HG03159 (cell line): ENCODE measurements around the gene SLAMF1.
"Not testable (repeated sequence)": the region's sequence is repeated elsewhere in the genome, so short reads cannot be mapped to it uniquely, and the experiment has no call there.

ENCODE experiments used
- ATAC-seq: cut with Tn5 transposase; IDR thresholded peaks from one replicate; pipeline ENCODE4 v1.9.1; 2021; ENCODE audit warnings: mild to moderate bottlenecking, moderate library complexity; ENCODE audit not compliant: unreplicated experiment

The SLAMF1 gene

GRCh38 chr1:160646711-160647328 is at the start of gene SLAMF1:
Gene SLAMF1 (minus strand): TSS chr1:160647044. CDS start chr1:160646945, 99 bp downstream.
- peak; percentile 42 for ATAC-seq

- ATAC-seq = not testable (repeated sequence)
Observed at GRCh38 chr1:160692390-160692789, 45.5 kb upstream of the SLAMF1 start.

- ATAC-seq = no peak
Observed at GRCh38 chr1:160685266-160685665, 38.4 kb upstream of the SLAMF1 start.

DNA sequence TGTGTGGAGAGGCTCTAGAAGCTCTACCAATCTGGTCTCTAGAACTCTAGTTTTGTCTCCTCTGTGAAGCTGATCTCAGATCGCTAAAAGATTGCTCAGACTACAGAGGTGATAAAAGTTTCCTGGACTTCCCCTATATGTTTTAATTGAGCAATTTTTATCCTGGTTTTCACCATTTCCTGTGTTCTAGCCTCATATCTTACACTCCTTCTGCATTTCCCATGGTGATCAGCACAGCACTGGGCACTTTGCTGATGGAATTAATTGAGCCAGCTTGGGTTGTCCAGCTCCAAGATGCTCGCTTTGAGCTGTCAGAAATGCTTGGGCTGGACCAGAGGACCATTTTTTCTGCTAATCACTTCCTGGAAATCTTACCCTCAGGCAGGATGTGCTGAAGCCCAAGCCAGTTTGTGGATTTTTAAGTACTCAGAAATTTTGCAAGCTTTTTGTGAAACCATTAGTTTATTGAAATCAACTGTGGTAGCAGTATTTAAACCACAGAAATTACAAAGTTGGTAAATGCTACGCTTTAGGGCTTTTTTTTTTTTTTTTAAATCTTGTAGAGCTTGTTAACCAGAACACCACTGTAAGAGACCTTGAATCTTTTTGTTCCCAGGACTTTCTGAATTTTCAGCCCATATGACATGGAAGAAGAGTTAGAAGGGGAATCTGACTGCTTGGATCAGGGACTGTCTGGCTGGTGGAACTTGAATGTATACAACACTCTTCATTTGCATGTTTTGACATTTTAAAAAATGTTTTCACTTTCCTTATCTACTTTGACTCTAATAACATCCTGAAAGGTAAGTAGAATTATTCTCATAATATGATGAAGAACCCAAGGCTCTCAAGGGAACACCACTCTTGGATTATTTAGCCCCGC is 36.4 kb upstream of the SLAMF1 start:
- peak; percentile 42 for ATAC-seq

GRCh38 chr1:160681891-160682140 is 35.0 kb upstream of the SLAMF1 start:
- ATAC-seq = no peak

- peak; percentile 43 for ATAC-seq
Observed at GRCh38 chr1:160681066-160681890, 34.4 kb upstream of the SLAMF1 start.

DNA sequence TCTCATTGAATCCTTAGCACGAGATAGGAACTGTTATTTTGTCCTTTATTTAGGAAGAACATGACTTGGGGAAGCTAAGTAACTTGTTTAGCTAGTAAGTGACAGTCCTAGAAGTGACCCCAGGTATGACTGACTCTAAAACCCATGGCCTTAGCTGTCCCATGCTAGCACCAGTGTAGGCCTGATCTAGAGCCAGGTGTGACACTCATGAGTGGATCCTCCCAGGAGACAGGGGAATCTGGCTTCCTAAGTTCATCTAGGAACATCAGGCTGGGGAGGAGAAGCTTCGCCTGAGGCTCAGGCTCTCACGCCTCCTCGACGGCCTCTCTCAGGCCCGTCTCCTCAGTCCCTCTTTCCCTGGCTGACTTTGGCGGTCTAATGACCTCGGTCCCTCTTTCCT is 33.6 kb upstream of the SLAMF1 start:
- no peak for ATAC-seq

- ATAC-seq = no peak
Observed at GRCh38 chr1:160679893-160680292, 33.0 kb upstream of the SLAMF1 start.

- ATAC-seq = no peak
Observed at GRCh38 chr1:160676869-160677597, 30.2 kb upstream of the SLAMF1 start.

DNA sequence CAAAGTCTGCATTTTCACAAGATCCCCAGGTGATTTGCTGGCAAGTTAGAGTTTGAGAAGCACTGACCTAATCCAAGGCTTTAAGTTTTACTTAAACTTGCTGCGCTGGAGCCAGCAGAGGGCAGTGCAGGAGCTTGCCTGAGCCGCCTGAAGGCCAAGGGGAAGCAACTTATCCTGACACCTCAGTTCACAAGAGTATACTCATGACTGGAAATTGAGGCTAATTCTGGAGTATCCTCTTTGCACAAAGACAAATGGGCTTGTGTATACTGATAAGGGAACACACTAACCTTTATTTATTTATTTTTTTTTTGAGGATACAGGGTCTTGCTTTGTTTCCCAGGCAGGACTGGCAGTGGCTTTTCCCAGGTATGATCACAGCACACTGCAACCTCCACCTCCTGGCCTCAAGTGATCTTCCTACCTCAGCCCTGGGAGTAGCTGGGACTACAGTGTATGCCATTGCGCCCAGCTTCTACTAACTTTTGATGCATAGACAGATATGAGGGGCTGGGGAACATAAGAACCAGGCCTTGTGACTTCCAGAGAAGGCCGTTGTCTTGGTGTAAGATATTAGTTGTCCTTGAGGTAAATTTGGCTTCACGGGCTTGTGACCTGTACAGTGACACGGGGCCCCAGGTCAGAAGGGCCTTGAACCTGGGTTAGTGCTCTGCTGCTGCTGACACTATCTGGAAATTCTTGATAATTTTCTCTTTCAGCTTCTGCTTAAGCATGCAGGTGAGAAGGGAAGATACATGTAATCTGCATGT is 29.0 kb upstream of the SLAMF1 start:
- no peak for ATAC-seq

- no peak for ATAC-seq
Observed at GRCh38 chr1:160674415-160674814, 27.6 kb upstream of the SLAMF1 start.

- no peak for ATAC-seq
Observed at GRCh38 chr1:160672789-160673695, 26.2 kb upstream of the SLAMF1 start.

DNA sequence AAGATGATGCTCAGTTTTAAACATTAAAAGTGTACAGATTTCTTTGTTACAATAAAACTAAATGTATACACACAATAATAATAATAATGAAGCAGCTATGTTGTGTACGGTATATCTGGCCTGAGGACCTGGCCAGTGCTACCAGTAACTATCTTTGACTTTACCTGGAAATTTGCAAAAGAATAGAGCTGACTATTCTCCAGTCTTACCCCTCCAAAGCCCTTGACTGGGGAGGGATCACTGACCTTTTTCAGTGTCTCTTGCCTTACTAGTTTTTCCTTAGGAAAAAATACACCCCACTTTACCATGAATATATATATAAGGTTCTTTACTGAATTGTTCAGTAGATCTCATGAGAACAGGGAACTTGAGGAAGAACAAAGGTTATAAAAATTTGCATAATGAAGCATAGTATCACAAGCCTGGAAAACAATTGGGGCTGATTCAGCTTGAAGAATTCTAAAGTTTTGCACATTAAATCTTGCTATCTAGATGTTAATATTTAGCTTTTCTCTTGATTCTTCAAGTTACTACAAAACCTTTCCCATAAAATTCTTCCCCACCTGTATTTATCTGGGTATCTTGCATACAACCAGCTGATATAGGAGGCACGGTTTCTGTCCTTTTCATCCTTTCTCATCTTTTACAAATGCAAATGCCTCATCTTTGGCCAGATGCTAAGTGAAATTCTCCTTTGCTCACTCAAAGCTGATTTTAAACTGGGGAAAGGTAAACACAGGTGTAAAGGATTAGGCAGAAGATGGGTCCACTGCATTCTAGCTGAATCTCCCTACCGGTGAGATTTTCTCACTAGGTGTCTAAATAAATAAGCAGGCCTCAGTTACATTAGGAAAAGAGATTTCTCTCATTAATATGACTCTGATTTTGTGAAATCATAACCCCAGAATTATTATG is 25.0 kb upstream of the SLAMF1 start:
- ATAC-seq = no peak

DNA sequence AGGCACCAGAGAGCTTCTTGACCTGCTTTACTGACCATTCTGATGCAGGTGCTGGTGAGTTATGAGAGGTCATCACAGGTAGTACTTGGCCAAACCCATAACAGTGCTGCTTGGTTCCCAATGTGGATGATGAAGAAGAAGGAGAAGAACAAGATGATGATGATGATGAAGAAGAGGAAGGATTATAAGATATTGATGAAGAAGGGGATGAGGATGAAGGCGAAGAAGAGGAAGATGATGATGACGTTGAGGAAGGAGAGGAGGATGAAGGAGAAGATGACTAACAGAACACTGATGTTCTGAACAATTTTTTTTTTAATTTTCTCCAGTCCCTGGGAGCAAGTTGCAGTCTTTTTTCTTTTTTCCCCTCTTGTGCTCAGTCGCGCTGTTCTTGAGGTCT is 23.9 kb upstream of the SLAMF1 start:
- no peak for ATAC-seq

DNA sequence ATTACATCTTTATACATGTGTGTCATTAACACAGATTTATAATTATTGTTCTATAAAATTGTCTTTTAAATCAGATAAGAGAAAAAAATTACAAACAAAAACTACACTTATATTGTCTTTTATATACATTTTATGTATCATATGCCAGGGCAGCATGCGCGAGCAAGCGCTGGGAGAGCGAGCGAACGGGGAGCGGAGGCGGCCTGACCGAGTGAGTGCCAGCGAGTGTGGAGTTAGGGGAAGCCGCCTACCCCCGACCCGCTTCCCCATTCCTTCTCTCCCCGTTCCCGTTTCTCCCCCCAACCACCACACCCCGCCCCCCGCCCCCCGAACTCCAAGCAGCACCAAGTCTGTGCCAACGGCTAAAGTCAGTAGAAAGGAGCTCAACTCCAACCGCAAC is 23.0 kb upstream of the SLAMF1 start:
- no peak for ATAC-seq

GRCh38 chr1:160669276-160669675 is 22.4 kb upstream of the SLAMF1 start:
- no peak for ATAC-seq

GRCh38 chr1:160667896-160668295 is 21.1 kb upstream of the SLAMF1 start:
- no peak for ATAC-seq

GRCh38 chr1:160666079-160666442 is 19.2 kb upstream of the SLAMF1 start:
- ATAC-seq = no peak
